Measurements from ENCODE around the gene RGMB. TPM values are rescaled to one million over a fixed set of nuclear protein-coding genes. Genes with fewer than 3 reads are reported as not detected.
"Not testable (repeated sequence)": the region's sequence is repeated elsewhere in the genome, so short reads cannot be mapped to it uniquely, and the experiment has no call there.

Gene RGMB
- total and polyA plus RNA-seq, 2 donors, result 21.2 to 23.1 TPM

- not testable (repeated sequence) for H3K4me1 ChIP-seq (ENCODE audit: insufficient read depth); H3K4me3 ChIP-seq (ENCODE audit: low read depth, low read length); H3K27ac ChIP-seq (ENCODE audit: low read depth); DNase-seq (ENCODE audit: extremely low spot score); H3K36me3 ChIP-seq (ENCODE audit: insufficient read depth)
- WGBS, result 79% methylated on average over 7 of the region's 7 CpGs
These were observed 21.1 kb upstream of the RGMB start for GRCh38 chr5:98752331-98752730.

GRCh38 chr5:98752801-98753200, 20.7 kb upstream of the RGMB start:
- H3K27ac ChIP-seq (ENCODE audit: low read depth); H3K4me1 ChIP-seq (ENCODE audit: insufficient read depth); H3K36me3 ChIP-seq (ENCODE audit: insufficient read depth); DNase-seq (ENCODE audit: extremely low spot score); H3K4me3 ChIP-seq (ENCODE audit: low read depth, low read length): not testable (repeated sequence)
- 60% methylated on average over 1 of the region's 1 CpG for WGBS

GRCh38 chr5:98753507-98753906, 20.0 kb upstream of the RGMB start:
- Histone ChIP-seq H3K4me1 (ENCODE audit: insufficient read depth) (no peaks in the 10 kb centered on the region), H3K27ac (ENCODE audit: low read depth) (no peak overlapping the region), H3K4me3 (ENCODE audit: low read depth, low read length) (no peak overlapping the region), H3K36me3 (ENCODE audit: insufficient read depth) (no peaks in the 10 kb centered on the region)
- 79% methylated on average over 4 of the region's 4 CpGs for WGBS
- no peak for DNase-seq (ENCODE audit: extremely low spot score)

- H3K4me3 ChIP-seq (ENCODE audit: low read depth, low read length), result no peak overlapping the region
- no peaks in the 10 kb centered on the region for H3K36me3 ChIP-seq (ENCODE audit: insufficient read depth)
- 73% methylated on average over 3 of the region's 3 CpGs for WGBS
- H3K4me1 ChIP-seq (ENCODE audit: insufficient read depth), result no peaks in the 10 kb centered on the region
- H3K27ac ChIP-seq (ENCODE audit: low read depth), result no peak overlapping the region
- DNase-seq (ENCODE audit: extremely low spot score), result no peak
These were observed 18.1 kb upstream of the RGMB start for GRCh38 chr5:98755406-98755805.

GRCh38 chr5:98757978-98758377, 15.5 kb upstream of the RGMB start:
- Histone ChIP-seq H3K4me1 (ENCODE audit: insufficient read depth) (no peaks in the 10 kb centered on the region), H3K4me3 (ENCODE audit: low read depth, low read length) (no peak overlapping the region), H3K36me3 (ENCODE audit: insufficient read depth) (no peaks in the 10 kb centered on the region), H3K27ac (ENCODE audit: low read depth) (no peak overlapping the region)
- no peak for DNase-seq (ENCODE audit: extremely low spot score)
- WGBS, result 89% methylated on average over 2 of the region's 2 CpGs

GRCh38 chr5:98763001-98763630, 10.3 kb upstream of the RGMB start:
- no peak for DNase-seq (ENCODE audit: extremely low spot score)
- H3K4me1 ChIP-seq (ENCODE audit: insufficient read depth), result no peaks in the 10 kb centered on the region
- H3K36me3 ChIP-seq (ENCODE audit: insufficient read depth), result no peaks in the 10 kb centered on the region
- WGBS, result 80% methylated on average over 6 of the region's 6 CpGs
- no peak overlapping the region for H3K4me3 ChIP-seq (ENCODE audit: low read depth, low read length)
- H3K27ac ChIP-seq (ENCODE audit: low read depth), result no peak overlapping the region

- Histone ChIP-seq H3K27ac (ENCODE audit: low read depth) (no peak overlapping the region), H3K4me1 (ENCODE audit: insufficient read depth) (no peaks in the 10 kb centered on the region), H3K4me3 (ENCODE audit: low read depth, low read length) (no peak overlapping the region), H3K36me3 (ENCODE audit: insufficient read depth) (no peaks in the 10 kb centered on the region)
- DNase-seq (ENCODE audit: extremely low spot score), result no peak
- WGBS, result 98% methylated on average over 4 of the region's 4 CpGs
These were observed 7.6 kb upstream of the RGMB start for GRCh38 chr5:98765815-98766214.

GRCh38 chr5:98767581-98767980, 5.9 kb upstream of the RGMB start:
- Histone ChIP-seq H3K27ac (ENCODE audit: low read depth) (no peak overlapping the region), H3K4me3 (ENCODE audit: low read depth, low read length) (no peak overlapping the region), H3K4me1 (ENCODE audit: insufficient read depth) (no peaks in the 10 kb centered on the region), H3K36me3 (ENCODE audit: insufficient read depth) (no peaks in the 10 kb centered on the region)
- DNase-seq (ENCODE audit: extremely low spot score), result no peak
- 27% methylated on average over 2 of the region's 2 CpGs for WGBS

GRCh38 chr5:98768160-98768959, 5.1 kb upstream of the RGMB start:
- no peak for DNase-seq (ENCODE audit: extremely low spot score)
- no peaks in the 10 kb centered on the region for H3K36me3 ChIP-seq (ENCODE audit: insufficient read depth)
- H3K4me3 ChIP-seq (ENCODE audit: low read depth, low read length), result peak overlapping the region; percentile 53
- under 1% methylated on average over 34 of the region's 34 CpGs for WGBS
- H3K27ac ChIP-seq (ENCODE audit: low read depth), result no peak overlapping the region
- H3K4me1 ChIP-seq (ENCODE audit: insufficient read depth), result no peaks in the 10 kb centered on the region

- no peaks in the 10 kb centered on the region for H3K36me3 ChIP-seq (ENCODE audit: insufficient read depth)
- peak overlapping the region; percentile 53 for H3K4me3 ChIP-seq (ENCODE audit: low read depth, low read length)
- H3K4me1 ChIP-seq (ENCODE audit: insufficient read depth), result no peaks in the 10 kb centered on the region
- H3K27ac ChIP-seq (ENCODE audit: low read depth), result no peak overlapping the region
- under 1% methylated on average over 31 of the region's 31 CpGs for WGBS
- no peak for DNase-seq (ENCODE audit: extremely low spot score)
These were observed 4.6 kb upstream of the RGMB start for GRCh38 chr5:98768960-98769209.

GRCh38 chr5:98769210-98769958, 4.1 kb upstream of the RGMB start:
- H3K4me3 ChIP-seq (ENCODE audit: low read depth, low read length), result peak overlapping the region; percentile 53
- WGBS, result under 1% methylated on average over 55 of the region's 55 CpGs
- no peaks in the 10 kb centered on the region for H3K36me3 ChIP-seq (ENCODE audit: insufficient read depth)
- no peaks in the 10 kb centered on the region for H3K4me1 ChIP-seq (ENCODE audit: insufficient read depth)
- H3K27ac ChIP-seq (ENCODE audit: low read depth), result no peak overlapping the region
- DNase-seq (ENCODE audit: extremely low spot score), result no peak

GRCh38 chr5:98769959-98770208, 3.6 kb upstream of the RGMB start:
- Histone ChIP-seq H3K4me1 (ENCODE audit: insufficient read depth) (no peaks in the 10 kb centered on the region), H3K36me3 (ENCODE audit: insufficient read depth) (no peaks in the 10 kb centered on the region), H3K4me3 (ENCODE audit: low read depth, low read length) (peak overlapping the region; percentile 53), H3K27ac (ENCODE audit: low read depth) (no peak overlapping the region)
- DNase-seq (ENCODE audit: extremely low spot score), result no peak
- under 1% methylated on average over 12 of the region's 12 CpGs for WGBS

GRCh38 chr5:98770209-98770910, 3.1 kb upstream of the RGMB start:
- peak overlapping the region; percentile 15 for H3K27ac ChIP-seq (ENCODE audit: low read depth)
- under 1% methylated on average over 39 of the region's 39 CpGs for WGBS
- H3K4me1 ChIP-seq (ENCODE audit: insufficient read depth), result no peaks in the 10 kb centered on the region
- DNase-seq (ENCODE audit: extremely low spot score), result no peak
- peak overlapping the region; percentile 53 for H3K4me3 ChIP-seq (ENCODE audit: low read depth, low read length)
- no peaks in the 10 kb centered on the region for H3K36me3 ChIP-seq (ENCODE audit: insufficient read depth)

GRCh38 chr5:98770911-98771322, 2.5 kb upstream of the RGMB start:
- DNase-seq (ENCODE audit: extremely low spot score), result no peak
- Histone ChIP-seq H3K4me1 (ENCODE audit: insufficient read depth) (no peaks in the 10 kb centered on the region), H3K4me3 (ENCODE audit: low read depth, low read length) (peak overlapping the region; percentile 53), H3K27ac (ENCODE audit: low read depth) (peak overlapping the region; percentile 15), H3K36me3 (ENCODE audit: insufficient read depth) (no peaks in the 10 kb centered on the region)
- under 1% methylated on average over 6 of the region's 6 CpGs for WGBS

All from urinary bladder (tissue), 4 donors.